ENCODE results near the gene SELP.

The SELP gene

DNA sequence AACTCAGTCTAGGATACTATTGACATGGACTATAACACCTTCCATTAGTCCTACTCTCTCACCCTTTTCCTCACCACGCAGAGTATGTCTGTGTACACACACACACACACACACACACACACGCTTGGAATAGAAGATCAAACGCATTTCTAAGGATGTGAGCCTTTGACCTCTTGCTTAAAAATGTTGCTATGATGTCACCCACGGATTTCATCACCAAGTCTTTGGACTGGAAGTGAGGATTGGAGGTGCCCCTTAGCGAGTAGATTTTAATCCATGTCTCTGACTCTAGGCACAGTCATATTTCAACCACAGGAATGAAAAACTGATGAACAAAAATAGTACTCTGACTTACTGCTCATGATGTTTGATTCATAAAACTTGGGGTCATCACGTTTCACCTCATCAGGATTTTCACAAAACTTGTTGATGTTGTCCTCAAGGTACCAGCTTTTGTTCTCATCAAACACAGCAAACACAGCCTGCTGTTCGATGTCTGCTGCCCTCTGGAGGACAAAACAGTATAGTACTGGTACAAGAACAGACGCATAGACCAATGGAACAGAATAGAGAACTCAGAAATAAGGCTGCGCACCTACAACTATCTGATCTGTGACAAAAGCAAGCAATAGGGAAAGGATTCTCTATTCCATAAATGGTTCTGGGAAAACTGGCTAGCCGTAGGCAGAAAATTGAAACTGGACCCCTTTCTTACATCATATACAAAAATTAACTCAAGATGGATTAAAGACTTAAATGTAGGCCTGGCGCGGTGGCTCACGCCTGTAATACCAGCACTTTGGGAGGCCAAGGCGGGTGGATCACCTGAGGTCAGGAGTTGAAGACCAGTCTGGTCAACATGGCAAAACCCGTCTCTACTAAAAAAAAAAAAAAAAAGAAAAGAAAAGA, 83.6 kb downstream of the SELP start:
- Mint-ChIP-seq H3K27ac (peak overlapping the region; percentile 0), H3K27me3 (peaks cover 1% of the 10 kb centered on the region), H3K4me3 (no peak overlapping the region), H3K36me3 (no peaks in the 10 kb centered on the region), H3K9me3 (no peaks in the 10 kb centered on the region), H3K4me1 (peaks cover 2% of the 10 kb centered on the region)
- ATAC-seq (ENCODE audit: low read depth), result peak; percentile 86
- peak; percentile 53 to 66 for DNase-seq (ENCODE audit: low spot score in 2 of 2)

DNA sequence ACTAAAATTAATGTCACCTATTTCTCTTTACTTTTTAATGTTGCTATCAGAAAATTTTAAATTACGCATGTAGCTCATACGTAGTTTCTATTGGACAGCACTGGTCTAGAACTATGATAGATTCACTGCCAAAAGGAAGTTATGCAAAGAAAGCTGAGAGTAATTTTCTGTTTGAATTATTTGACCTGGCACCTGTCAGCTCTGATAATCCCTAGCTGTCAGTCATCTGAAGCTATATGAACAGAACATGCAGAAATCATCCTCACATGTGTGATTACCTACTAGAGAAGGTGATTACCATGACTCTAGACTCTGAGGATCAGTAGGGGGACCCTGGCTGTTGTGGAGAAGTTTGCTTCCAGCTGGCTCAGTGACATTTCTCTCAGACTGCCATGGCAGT, 84.5 kb downstream of the SELP start:
- no peak for ATAC-seq (ENCODE audit: low read depth)

DNA sequence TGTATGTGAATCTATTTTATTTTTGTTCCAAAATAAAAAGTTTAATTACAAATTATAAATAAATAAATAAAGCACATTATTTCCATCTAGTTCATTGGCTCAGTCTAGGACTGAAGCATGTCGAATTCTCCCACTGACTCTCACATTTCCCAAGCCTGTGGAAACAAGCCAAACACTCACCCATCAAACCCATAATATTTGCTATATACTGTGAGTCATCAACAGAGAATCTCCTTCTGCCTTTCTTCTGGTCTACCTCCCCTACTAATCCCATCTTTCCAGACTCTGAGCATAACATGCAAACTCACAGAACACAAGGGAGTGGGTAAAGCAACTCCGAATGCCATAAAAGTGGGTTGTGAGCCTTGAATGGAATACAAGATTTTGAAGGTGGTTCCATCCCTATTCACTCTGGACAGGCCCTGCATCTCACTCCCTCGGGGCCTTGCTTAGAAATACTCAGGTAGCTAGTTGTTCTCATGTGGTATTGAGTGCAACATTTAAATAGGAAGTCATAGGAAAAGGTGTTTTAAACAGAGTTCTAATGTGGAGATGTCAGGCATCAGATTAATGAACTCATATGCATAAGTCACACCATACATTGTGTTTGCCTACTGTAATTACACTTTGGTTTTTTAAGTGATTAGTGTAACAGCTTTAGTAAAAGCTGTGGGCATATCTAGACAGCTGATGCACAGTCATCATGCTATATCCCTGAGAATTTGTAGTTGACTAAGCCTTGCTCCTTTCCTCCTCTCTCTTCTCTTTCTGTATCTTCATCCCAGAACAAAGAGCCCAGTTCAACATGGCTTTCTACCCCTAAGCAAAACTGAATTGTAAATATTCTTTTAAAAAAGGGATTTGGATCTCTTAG, 90.7 kb downstream of the SELP start:
- no peaks in the 10 kb centered on the region for H3K4me1 Mint-ChIP-seq
- no peaks in the 10 kb centered on the region for H3K9me3 Mint-ChIP-seq
- H3K4me3 Mint-ChIP-seq, result no peak overlapping the region
- no peaks in the 10 kb centered on the region for H3K36me3 Mint-ChIP-seq
- peaks cover 2% of the 10 kb centered on the region for H3K27me3 Mint-ChIP-seq
- DNase-seq (ENCODE audit: low spot score in 2 of 2) (no peak), ATAC-seq (ENCODE audit: low read depth) (no peak)
- no peak overlapping the region for H3K27ac Mint-ChIP-seq

More for the DNA sequence above, 84.5 kb downstream of the SELP start:
- no peaks in the 10 kb centered on the region for H3K9me3 Mint-ChIP-seq
- peaks cover 2% of the 10 kb centered on the region for H3K4me1 Mint-ChIP-seq
- no peaks in the 10 kb centered on the region for H3K27me3 Mint-ChIP-seq
- no peaks in the 10 kb centered on the region for H3K36me3 Mint-ChIP-seq
- DNase-seq (ENCODE audit: low spot score in 2 of 2), result no peak
- no peak overlapping the region for H3K4me3 Mint-ChIP-seq
- no peak overlapping the region for H3K27ac Mint-ChIP-seq
